BLaER1 (cell line): ENCODE results near the gene NBEA.

Experiments used
- H3K27ac ChIP-seq: shearing (Covaris generic); formaldehyde crosslinking; 2 replicates; pipeline ENCODE4 v1.8.1; 2022
- H3K27me3 ChIP-seq: shearing (Covaris generic); formaldehyde crosslinking; 2 replicates; pipeline ENCODE4 v1.8.1; 2022
- H3K36me3 ChIP-seq: shearing (Covaris generic); formaldehyde crosslinking; 2 replicates; pipeline ENCODE4 v1.8.1; 2022
- H3K4me1 ChIP-seq: shearing (Covaris generic); formaldehyde crosslinking; 2 replicates; pipeline ENCODE4 v1.8.1; 2022
- H3K4me2 ChIP-seq: shearing (Covaris generic); formaldehyde crosslinking; 2 replicates; pipeline ENCODE4 v1.8.1; 2022
- H3K4me3 ChIP-seq: shearing (Covaris generic); formaldehyde crosslinking; 2 replicates; pipeline ENCODE4 v1.8.1; 2022
- H3K9ac ChIP-seq: shearing (Covaris generic); formaldehyde crosslinking; 2 replicates; pipeline ENCODE4 v1.8.1; 2022
- H3K9me3 ChIP-seq: shearing (Covaris generic); formaldehyde crosslinking; 2 replicates; pipeline ENCODE4 v1.8.1; 2022
- H4K20me1 ChIP-seq: shearing (Covaris generic); formaldehyde crosslinking; 2 replicates; pipeline ENCODE4 v1.8.1; 2022
- Cebpa-rat ChIP-seq: shearing (Covaris generic); IDR thresholded peaks from 2 replicates; pipeline ENCODE4 v1.8.1; 2022

Gene NBEA

GRCh38 chr13:35484384-35484783, 542.3 kb downstream of the NBEA start:
- no peak overlapping the region for H3K4me3 ChIP-seq
- no peak for TF ChIP-seq Cebpa-rat
- no peak overlapping the region for H3K27ac ChIP-seq
- H3K36me3 ChIP-seq = no peaks in the 10 kb centered on the region
- H3K27me3 ChIP-seq = no peaks in the 10 kb centered on the region
- H4K20me1 ChIP-seq = no peaks in the 10 kb centered on the region
- H3K9ac ChIP-seq = no peak overlapping the region
- H3K4me2 ChIP-seq = no peak overlapping the region
- no peaks in the 10 kb centered on the region for H3K9me3 ChIP-seq
- H3K4me1 ChIP-seq = no peaks in the 10 kb centered on the region; the same call in 1 of the 2 replicates

- Histone ChIP-seq H3K9me3 (no peaks in the 10 kb centered on the region), H3K36me3 (no peaks in the 10 kb centered on the region), H3K4me1 (no peaks in the 10 kb centered on the region; the same call in 1 of the 2 replicates), H3K27me3 (no peaks in the 10 kb centered on the region), H4K20me1 (no peaks in the 10 kb centered on the region), H3K9ac (no peak overlapping the region), H3K4me2 (no peak overlapping the region), H3K27ac (no peak overlapping the region), H3K4me3 (no peak overlapping the region)
- TF ChIP-seq Cebpa-rat = no peak
Observed at GRCh38 chr13:35485424-35485823, 543.4 kb downstream of the NBEA start.

- no peak for TF ChIP-seq Cebpa-rat
- Histone ChIP-seq H3K4me3 (no peak overlapping the region), H3K36me3 (no peaks in the 10 kb centered on the region), H3K27me3 (no peaks in the 10 kb centered on the region), H3K4me1 (no peaks in the 10 kb centered on the region; the same call in 1 of the 2 replicates), H3K4me2 (no peak overlapping the region), H3K9ac (no peak overlapping the region), H3K27ac (no peak overlapping the region), H3K9me3 (no peaks in the 10 kb centered on the region), H4K20me1 (no peaks in the 10 kb centered on the region)
Observed at GRCh38 chr13:35489050-35489449, 547.0 kb downstream of the NBEA start.

GRCh38 chr13:35496006-35496405, 553.9 kb downstream of the NBEA start:
- Histone ChIP-seq H3K27me3 (no peaks in the 10 kb centered on the region), H3K9ac (no peak overlapping the region), H4K20me1 (no peaks in the 10 kb centered on the region), H3K36me3 (no peaks in the 10 kb centered on the region), H3K4me1 (no peaks in the 10 kb centered on the region), H3K27ac (no peak overlapping the region), H3K9me3 (no peaks in the 10 kb centered on the region), H3K4me2 (no peak overlapping the region), H3K4me3 (no peak overlapping the region)
- no peak for TF ChIP-seq Cebpa-rat

GRCh38 chr13:35496761-35497386, 554.8 kb downstream of the NBEA start:
- Histone ChIP-seq H3K27ac (no peak overlapping the region), H3K4me1 (no peaks in the 10 kb centered on the region), H3K27me3 (no peaks in the 10 kb centered on the region), H3K4me2 (no peak overlapping the region), H3K36me3 (no peaks in the 10 kb centered on the region), H3K9me3 (no peaks in the 10 kb centered on the region), H3K4me3 (no peak overlapping the region), H4K20me1 (no peaks in the 10 kb centered on the region), H3K9ac (no peak overlapping the region)
- no peak for TF ChIP-seq Cebpa-rat

GRCh38 chr13:35498231-35498630, 556.2 kb downstream of the NBEA start:
- no peaks in the 10 kb centered on the region for H4K20me1 ChIP-seq
- no peaks in the 10 kb centered on the region for H3K9me3 ChIP-seq
- H3K27me3 ChIP-seq = no peaks in the 10 kb centered on the region
- no peak overlapping the region for H3K4me2 ChIP-seq
- no peak overlapping the region for H3K27ac ChIP-seq
- no peak for TF ChIP-seq Cebpa-rat
- H3K9ac ChIP-seq = no peak overlapping the region
- H3K4me3 ChIP-seq = no peak overlapping the region
- H3K36me3 ChIP-seq = no peaks in the 10 kb centered on the region
- H3K4me1 ChIP-seq = no peaks in the 10 kb centered on the region

GRCh38 chr13:35499196-35499662, 557.2 kb downstream of the NBEA start:
- Histone ChIP-seq H3K27me3 (no peaks in the 10 kb centered on the region), H3K36me3 (no peaks in the 10 kb centered on the region), H3K4me1 (no peaks in the 10 kb centered on the region), H3K27ac (no peak overlapping the region), H3K4me3 (no peak overlapping the region), H3K9me3 (no peaks in the 10 kb centered on the region), H3K4me2 (no peak overlapping the region), H3K9ac (no peak overlapping the region), H4K20me1 (no peaks in the 10 kb centered on the region)
- no peak for TF ChIP-seq Cebpa-rat

GRCh38 chr13:35499676-35500075, 557.6 kb downstream of the NBEA start:
- TF ChIP-seq Cebpa-rat = no peak
- Histone ChIP-seq H4K20me1 (no peaks in the 10 kb centered on the region), H3K4me3 (no peak overlapping the region), H3K9ac (no peak overlapping the region), H3K36me3 (no peaks in the 10 kb centered on the region), H3K27ac (no peak overlapping the region), H3K27me3 (no peaks in the 10 kb centered on the region), H3K4me2 (no peak overlapping the region), H3K4me1 (no peaks in the 10 kb centered on the region), H3K9me3 (no peaks in the 10 kb centered on the region)

GRCh38 chr13:35500144-35500543, 558.1 kb downstream of the NBEA start:
- Histone ChIP-seq H3K4me2 (no peak overlapping the region), H3K4me1 (no peaks in the 10 kb centered on the region)

GRCh38 chr13:35501661-35502235, 559.7 kb downstream of the NBEA start:
- no peaks in the 10 kb centered on the region for H3K36me3 ChIP-seq
- no peaks in the 10 kb centered on the region for H4K20me1 ChIP-seq
- H3K9ac ChIP-seq = no peak overlapping the region
- TF ChIP-seq Cebpa-rat = no peak
- H3K27ac ChIP-seq = no peak overlapping the region
- no peaks in the 10 kb centered on the region for H3K27me3 ChIP-seq
- no peak overlapping the region for H3K4me2 ChIP-seq
- no peak overlapping the region for H3K4me3 ChIP-seq
- H3K4me1 ChIP-seq = no peaks in the 10 kb centered on the region
- no peaks in the 10 kb centered on the region for H3K9me3 ChIP-seq

More at GRCh38 chr13:35500144-35500543, 558.1 kb downstream of the NBEA start:
- H4K20me1 ChIP-seq = no peaks in the 10 kb centered on the region
- TF ChIP-seq Cebpa-rat = no peak
- no peak overlapping the region for H3K27ac ChIP-seq
- H3K4me3 ChIP-seq = no peak overlapping the region
- H3K9ac ChIP-seq = no peak overlapping the region
- no peaks in the 10 kb centered on the region for H3K27me3 ChIP-seq
- no peaks in the 10 kb centered on the region for H3K9me3 ChIP-seq
- H3K36me3 ChIP-seq = no peaks in the 10 kb centered on the region
